Upper lobe of right lung (tissue), 1 donor: Measurements from ENCODE around the gene MED22. TPM values are rescaled to one million over a fixed set of nuclear protein-coding genes. Genes with fewer than 3 reads are reported as not detected.

Experiments
- ATAC-seq: fragments of 200-7000 bp; cut with Tn5 transposase; one replicate; pipeline ENCODE4 v1.9.1; 2020; ENCODE audit warnings: mild to moderate bottlenecking, moderate library complexity
- DNase-seq: peaks from one replicate; pipeline ENCODE4 v3.0.0-alpha.2; 2020
- H3K27ac ChIP-seq: fragments of 200-600 bp; one replicate; pipeline ENCODE4 v1.8.0; 2022
- H3K27me3 ChIP-seq: fragments of 200-600 bp; one replicate; pipeline ENCODE4 v1.8.0; 2022; ENCODE audit warnings: mild to moderate bottlenecking
- H3K36me3 ChIP-seq: fragments of 200-600 bp; one replicate; pipeline ENCODE4 v1.8.0; 2022
- H3K4me1 ChIP-seq: fragments of 200-600 bp; one replicate; pipeline ENCODE4 v1.8.0; 2022
- H3K4me3 ChIP-seq: fragments of 200-600 bp; one replicate; pipeline ENCODE4 v1.8.0; 2022; ENCODE audit warnings: mild to moderate bottlenecking
- H3K9me3 ChIP-seq: fragments of 200-600 bp; one replicate; pipeline ENCODE4 v1.8.0; 2022
- CTCF ChIP-seq: fragments of 200-600 bp; IDR thresholded peaks from one replicate; pipeline ENCODE4 v1.8.0; 2022; ENCODE audit warnings: antibody characterized with exemption
- intact Hi-C: fragments of 100-400 bp; cut with DNase I; formaldehyde crosslinking; loops from one replicate; pipeline ENCODE4 v1.11.0; 2022
- total RNA-seq: library from RNA; stranded (reverse); fragmentation: NEBNext Ultra II Directional; extraction: Animal tissue kit (Norgen Biotek cat#: 25700); gene quantifications from one replicate; pipeline ENCODE4 v1.2.1, GENCODE V29; 2021
- donor health status: DM: no; HTN: yes; CAD: no; lungs with severe emphysema.

MED22 gene
- total RNA-seq, 1 donor from 2014 or later: 25.8 TPM

GRCh38 chr9:133361507-133362092 is 13.7 kb upstream of the MED22 start:
- no peak for TF ChIP-seq CTCF
- DNase-seq (no peak), ATAC-seq (no peak)
- intact Hi-C loops: no loop called here
- no peak overlapping the region for H3K27ac ChIP-seq
- no peaks in the 10 kb centered on the region for H3K9me3 ChIP-seq
- no peaks in the 10 kb centered on the region for H3K27me3 ChIP-seq
- peaks cover 10% of the 10 kb centered on the region for H3K4me1 ChIP-seq
- H3K4me3 ChIP-seq: no peak overlapping the region
- peaks cover 73% of the 10 kb centered on the region for H3K36me3 ChIP-seq

- H3K4me1 ChIP-seq: peaks cover 11% of the 10 kb centered on the region
- DNase-seq (no peak), ATAC-seq (no peak)
- H3K36me3 ChIP-seq: peaks cover 64% of the 10 kb centered on the region
- H3K27ac ChIP-seq: no peak overlapping the region
- intact Hi-C loops: no loop called here
- no peak for TF ChIP-seq CTCF
- no peaks in the 10 kb centered on the region for H3K9me3 ChIP-seq
- H3K27me3 ChIP-seq: no peaks in the 10 kb centered on the region
- H3K4me3 ChIP-seq: no peak overlapping the region
These were observed 12.8 kb upstream of the MED22 start for GRCh38 chr9:133360400-133361393.

GRCh38 chr9:133359399-133360175 is 11.7 kb upstream of the MED22 start:
- ATAC-seq (no peak), DNase-seq (no peak)
- intact Hi-C loops: no loop called here
- TF ChIP-seq CTCF: peak; percentile 19
- Histone ChIP-seq H3K4me3 (no peak overlapping the region), H3K27ac (no peak overlapping the region), H3K4me1 (peaks cover 18% of the 10 kb centered on the region), H3K36me3 (peaks cover 53% of the 10 kb centered on the region), H3K9me3 (no peaks in the 10 kb centered on the region), H3K27me3 (no peaks in the 10 kb centered on the region)

GRCh38 chr9:133357656-133358055 is 9.7 kb upstream of the MED22 start:
- TF ChIP-seq CTCF: no peak
- H3K36me3 ChIP-seq: peaks cover 50% of the 10 kb centered on the region
- H3K4me1 ChIP-seq: peaks cover 18% of the 10 kb centered on the region
- H3K4me3 ChIP-seq: no peak overlapping the region
- H3K9me3 ChIP-seq: no peaks in the 10 kb centered on the region
- intact Hi-C loops: no loop called here
- ATAC-seq (no peak), DNase-seq (no peak)
- H3K27me3 ChIP-seq: no peaks in the 10 kb centered on the region
- no peak overlapping the region for H3K27ac ChIP-seq

- no peak for TF ChIP-seq CTCF
- DNase-seq (peak; percentile 96), ATAC-seq (peak; percentile 95)
- peaks cover 18% of the 10 kb centered on the region for H3K4me1 ChIP-seq
- H3K9me3 ChIP-seq: no peaks in the 10 kb centered on the region
- intact Hi-C loops: no loop called here
- H3K36me3 ChIP-seq: peaks cover 50% of the 10 kb centered on the region
- no peaks in the 10 kb centered on the region for H3K27me3 ChIP-seq
- H3K27ac ChIP-seq: peak within 1 kb of the TSS; percentile 82
- peak within 1 kb of the TSS; percentile 85 for H3K4me3 ChIP-seq
These were observed 8.6 kb upstream of the MED22 start, which contains the start of the genes SURF1 and SURF2 for GRCh38 chr9:133356391-133357091. SURF1 (minus strand) TSS chr9:133356487; CDS start chr9:133356453, 34 bp downstream. SURF2 (plus strand) TSS chr9:133356550; CDS start chr9:133356593, 43 bp downstream.
